K562 (cell line): ENCODE data around the gene DNAJC2. TPM values are rescaled to one million over a fixed set of nuclear protein-coding genes. Genes with fewer than 3 reads are reported as not detected.
A peak's percentile ranks its signal among the peaks of the same experiment; 100 is the strongest.
"Not testable (repeated sequence)": the region's sequence is repeated elsewhere in the genome, so short reads cannot be mapped to it uniquely, and the experiment has no call there.

Experiments used
- ATAC-seq: fragments of 200-7000 bp; cut with Tn5 transposase; 3 replicates; pipeline ENCODE4 v1.9.1; 2020; ENCODE audit warnings: moderate library complexity
- BruUV-seq: library from RNA; stranded (reverse); fragments of 400-500 nt; replicated peaks from 2 replicates; lab custom pipeline; 2021; lab: Mats Ljungman, UMichigan
- CTCF ChIA-PET: fragments of 300-600 bp; formaldehyde crosslinking; extraction: SDS; loops from one replicate; lab custom pipeline; 2021; ENCODE audit warnings: low intra/inter-chr PET ratio; lab: Yijun Ruan, JAX
- POLR2A ChIA-PET: fragments of 300-600, 350-650 bp; sonication (Branson Sonifier 250); formaldehyde crosslinking; extraction: SDS; loops from one replicate; lab custom pipeline; 2021; ENCODE audit warnings: antibody characterized with exemption, inconsistent platforms; lab: Yijun Ruan, JAX
- DNase-seq, 4 experiments: peaks; one replicate each; pipeline versions ENCODE4 v3.0.0 to v3.0.0-alpha.2; 2011 to 2018; ENCODE audit warnings: low spot score in 3 of 4, mixed read lengths in 3 of 4; ENCODE audit errors: extremely low read depth in 1 of 4
- FAIRE-seq: peaks from 2 replicates; lab custom pipeline; 2011; peaks lifted over from hg19 to GRCh38; lab: Jason Lieb, UNC
- H2AFZ ChIP-seq: 2 replicates; pipeline ENCODE4 v1.6.0; 2011; ENCODE audit warnings: low read depth, low read length, control low read depth, inconsistent platforms
- H3K27ac ChIP-seq: fragments of 200-600 bp; 3 replicates; pipeline ENCODE4 v1.8.0; 2011; ENCODE audit warnings: low read depth, mild to moderate bottlenecking, control low read depth, inconsistent platforms, low read length, moderate library complexity, mixed read lengths; ENCODE audit errors: extremely low read depth
- H3K27me3 ChIP-seq, 2 experiments: fragments of 300-600 bp in 1 of 2; 2 replicates in 1 of 2; 3 replicates in 1 of 2; pipeline versions ENCODE4 v1.6.0 to v1.8.0; 2011; ENCODE audit warnings: inconsistent platforms in 2 of 2, low read length in 2 of 2, mild to moderate bottlenecking in 1 of 2, mixed read lengths in 1 of 2, moderate library complexity in 1 of 2; ENCODE audit not compliant: control insufficient read depth in 2 of 2, insufficient read depth in 2 of 2
- H3K36me3 ChIP-seq: fragments of 300-600 bp; 3 replicates; pipeline ENCODE4 v1.8.0; 2011; ENCODE audit warnings: mild to moderate bottlenecking, low read length, inconsistent platforms; ENCODE audit not compliant: control insufficient read depth, insufficient read depth
- H3K4me1 ChIP-seq, 2 experiments: fragments of 200-600 bp in 1 of 2; replicated peaks in 1 of 2; 2 replicates in 1 of 2; 3 replicates in 1 of 2; pipeline versions ENCODE4 v1.5.1 to v1.8.0; 2011; ENCODE audit warnings: inconsistent platforms in 2 of 2, low read length in 2 of 2, mild to moderate bottlenecking in 1 of 2, mixed read lengths in 1 of 2, moderate library complexity in 1 of 2; ENCODE audit not compliant: control insufficient read depth in 2 of 2, insufficient read depth in 2 of 2
- H3K4me2 ChIP-seq: 2 replicates; pipeline ENCODE4 v1.6.1; 2011; ENCODE audit warnings: low read length, control low read depth, inconsistent platforms, mixed read lengths; ENCODE audit not compliant: insufficient read depth
- H3K4me3 ChIP-seq: fragments of 200-600 bp; sonication (generic), shearing (Covaris generic); 2 replicates; pipeline ENCODE4 v1.5.1; 2016; ENCODE audit warnings: control low read depth, inconsistent platforms
- H3K79me2 ChIP-seq: fragments of 200-600 bp; 3 replicates; pipeline ENCODE4 v1.8.0; 2011; ENCODE audit warnings: low read length, inconsistent platforms; ENCODE audit not compliant: control insufficient read depth, insufficient read depth
- H3K9ac ChIP-seq, 2 experiments: 2 replicates each; pipeline versions ENCODE4 v1.6.0 to v1.6.1; 2011; ENCODE audit warnings: low read depth in 2 of 2, low read length in 2 of 2, control low read depth in 1 of 2, inconsistent platforms in 1 of 2, mild to moderate bottlenecking in 1 of 2, mixed read lengths in 1 of 2; ENCODE audit not compliant: insufficient read depth in 1 of 2
- H3K9me1 ChIP-seq: one replicate; pipeline ENCODE4 v1.6.0; 2011; ENCODE audit warnings: inconsistent platforms, mild to moderate bottlenecking, low read length, moderate library complexity; ENCODE audit not compliant: control insufficient read depth, insufficient read depth
- H3K9me3 ChIP-seq: replicated peaks from 2 replicates; pipeline ENCODE4 v1.5.1; 2011; ENCODE audit warnings: low read depth, low read length, inconsistent platforms; ENCODE audit not compliant: control insufficient read depth, insufficient read depth
- H4K20me1 ChIP-seq: replicated peaks from 2 replicates; pipeline ENCODE4 v1.6.1; 2011; ENCODE audit warnings: low read length, inconsistent platforms, mixed read lengths; ENCODE audit not compliant: control insufficient read depth, insufficient read depth
- MYBL2 ChIP-seq, 2 experiments: fragments of 450-650 bp in 1 of 2; sonication (generic) in 1 of 2; formaldehyde crosslinking in 1 of 2; IDR thresholded peaks; 2 replicates each; pipeline versions ENCODE4 v1.6.1 to v1.8.1; 2017 to 2022; ENCODE audit warnings: borderline replicate concordance in 1 of 2, inconsistent platforms in 1 of 2, low read depth in 1 of 2, mild to moderate bottlenecking in 1 of 2, missing genetic modification reagents in 1 of 2, moderate library complexity in 1 of 2
- POLR2G ChIP-seq: fragments of 200-400 bp; formaldehyde crosslinking; IDR thresholded peaks from 2 replicates; pipeline ENCODE4 v1.6.1; 2017; ENCODE audit warnings: low read depth, mild to moderate bottlenecking, antibody characterized with exemption, low read length, moderate library complexity
- WGBS: fragments of 100-300 bp; shearing (Covaris generic); methylation state at CpG from one replicate; pipeline ENCODE4 v1.1.6; 2016; ENCODE audit warnings: low coverage, mixed read lengths; ENCODE audit not compliant: insufficient coverage; ENCODE audit errors: missing lambda C conversion rate; 5-methylcytosine and 5-hydroxymethylcytosine counted together
- in situ Hi-C: fragments of 300-500 bp; cut with MboI; formaldehyde crosslinking; loops from 4 replicates; pipeline ENCODE4 v1.15.0; 2018; ENCODE audit warnings: inconsistent platforms, mixed read lengths
- intact Hi-C: fragments of 100-400 bp; cut with micrococcal nuclease; formaldehyde crosslinking; loops from 2 replicates; pipeline ENCODE4 v1.14.2; 2022
- polyA plus RNA-seq, 8 experiments: library from polyadenylated mRNA; depleted of rRNA in 4 of 8; stranded (reverse) in 5 of 8; unstranded in 3 of 8; fragments of >200 nt; fragmentation: Nextera tagmentation in 2 of 8; fragmentation: Illumina TruSeq in 1 of 8; extraction: Ambion mirVana in 2 of 8; extraction: Trizol in 1 of 8; gene quantifications; 2 replicates each; pipeline versions ENCODE4 v1.2.1 to v1.2.3, GENCODE V29; 2011 to 2014; ENCODE audit warnings: inconsistent platforms in 1 of 8, missing spikeins in 1 of 8
- total RNA-seq, 7 experiments: library from RNA; depleted of rRNA in 6 of 7; stranded (reverse); fragments of >200 nt in 6 of 7; fragmentation: Illumina TruSeq in 2 of 7; extraction: Trizol in 2 of 7; gene quantifications; 2 replicates each; pipeline versions ENCODE4 v1.2.1 to v1.2.3, GENCODE V29; 2011 to 2021; ENCODE audit warnings: low replicate concordance in 1 of 7
- TF ChIP-seq, protein P1 (sequence below), 2 experiments: IDR thresholded peaks; 2 replicates each; pipeline ENCODE4 v1.6.1; 2011; ENCODE audit warnings: borderline replicate concordance in 1 of 2, control low read depth in 1 of 2, low read depth in 1 of 2, low read length in 1 of 2, mild to moderate bottlenecking in 1 of 2, mixed read lengths in 1 of 2, moderate library complexity in 1 of 2; ENCODE audit not compliant: insufficient read depth in 1 of 2, insufficient read length in 1 of 2, poor library complexity in 1 of 2, severe bottlenecking in 1 of 2; ENCODE audit errors: extremely low read depth in 1 of 2
- TF ChIP-seq, protein P2 (sequence below): sonication (generic); formaldehyde crosslinking; IDR thresholded peaks from 2 replicates; pipeline ENCODE4 v1.8.1; 2023; ENCODE audit warnings: mild to moderate bottlenecking, missing genetic modification reagents

The DNAJC2 gene
- total and polyA plus RNA-seq, 9 of the 15 experiments (the other 6 are each of a cell fraction or from before 2014, with no cell fraction given) = 40.2 to 157 (median 92.1) TPM

DNA sequence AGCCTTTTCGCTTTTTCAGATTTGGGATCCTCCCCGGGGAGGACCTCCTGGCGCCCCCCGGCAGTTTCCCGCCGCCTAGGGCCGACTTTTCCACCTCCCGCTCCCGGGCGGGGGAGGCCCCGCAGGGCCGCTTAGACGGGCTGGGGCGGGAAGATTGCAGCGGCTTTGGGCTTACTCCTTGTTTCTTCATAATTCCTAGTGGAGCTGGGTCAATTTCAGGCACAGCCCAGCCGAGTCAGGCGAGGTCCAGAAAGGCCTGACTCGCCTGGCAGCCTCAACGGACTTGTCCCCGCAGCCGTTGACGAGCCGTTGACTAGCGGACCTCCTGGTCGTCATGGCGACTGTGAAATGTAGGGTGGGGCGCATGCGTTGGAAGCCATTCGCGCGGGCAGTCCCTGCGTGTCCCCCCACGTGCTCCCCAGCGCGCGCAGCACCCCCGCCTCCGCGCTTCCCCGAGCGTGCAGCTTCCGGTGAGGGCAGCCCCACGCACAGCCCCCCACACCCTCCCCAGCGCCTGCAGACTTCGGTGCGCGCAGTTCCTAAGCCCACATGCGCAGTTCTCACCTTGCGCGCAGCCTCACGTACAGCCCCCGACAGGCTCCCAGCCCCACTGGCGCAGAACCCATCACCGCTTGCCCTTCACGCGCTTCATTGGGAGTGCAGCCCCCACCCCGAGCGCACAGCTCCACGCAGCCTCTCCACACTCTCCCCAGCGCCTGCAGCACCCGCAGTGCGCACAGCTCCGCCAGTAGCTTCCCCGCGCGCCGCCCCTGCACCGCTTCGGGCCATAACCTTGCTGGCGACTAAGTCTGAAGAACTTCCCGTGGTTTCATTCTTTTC, 64.4 kb downstream of the DNAJC2 start:
- H2AFZ ChIP-seq = peak overlapping the region; percentile 44
- CTCF ChIA-PET; H3K79me2 ChIP-seq; H3K36me3 ChIP-seq; BruUV-seq; FAIRE-seq; H4K20me1 ChIP-seq; H3K27me3 ChIP-seq; H3K9me3 ChIP-seq; H3K27ac ChIP-seq; POLR2A ChIA-PET; in situ Hi-C loops; H3K9me1 ChIP-seq; intact Hi-C loops; TF ChIP-seq MYBL2 (CRISPR knock-in tag; IDR thresholded peaks at IDR 0.05; ENCODE audit: borderline replicate concordance): not testable (repeated sequence)
- ATAC-seq (peak; percentile 78), DNase-seq (peak in 2 of 4 experiments; percentile 8 to 24)
- H3K4me3 ChIP-seq = peak overlapping the region; percentile 25
- peak overlapping the region; percentile 10 for H3K4me2 ChIP-seq
- peaks cover 0 to 14% of the 10 kb centered on the region in 2 experiments; a peak in 2 of 5 replicates for H3K4me1 ChIP-seq
- H3K9ac ChIP-seq = peak overlapping the region in 1 of 2 experiments; percentile 75; a peak in 2 of 4 replicates
- 64% methylated on average over 71 of the region's 71 CpGs for WGBS
- peak; percentile 55 for TF ChIP-seq MYBL2 (IDR thresholded peaks at IDR 0.05; ENCODE audit: low read depth)
- TF ChIP-seq POLR2G = 0 out of 2 replicates have a peak, but pooled peaks have one; percentile 13
- TF ChIP-seq, protein P1, sequence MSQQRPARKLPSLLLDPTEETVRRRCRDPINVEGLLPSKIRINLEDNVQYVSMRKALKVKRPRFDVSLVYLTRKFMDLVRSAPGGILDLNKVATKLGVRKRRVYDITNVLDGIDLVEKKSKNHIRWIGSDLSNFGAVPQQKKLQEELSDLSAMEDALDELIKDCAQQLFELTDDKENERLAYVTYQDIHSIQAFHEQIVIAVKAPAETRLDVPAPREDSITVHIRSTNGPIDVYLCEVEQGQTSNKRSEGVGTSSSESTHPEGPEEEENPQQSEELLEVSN (IDR thresholded peaks at IDR 0.05; ENCODE audit: borderline replicate concordance in 1 of 2, extremely low read depth in 1 of 2, insufficient read depth in 1 of 2, insufficient read length in 1 of 2, low read depth in 1 of 2, low read length in 1 of 2, poor library complexity in 1 of 2, severe bottlenecking in 1 of 2) = peak in 1 of 2 experiments; percentile 22
- TF ChIP-seq, protein P2, sequence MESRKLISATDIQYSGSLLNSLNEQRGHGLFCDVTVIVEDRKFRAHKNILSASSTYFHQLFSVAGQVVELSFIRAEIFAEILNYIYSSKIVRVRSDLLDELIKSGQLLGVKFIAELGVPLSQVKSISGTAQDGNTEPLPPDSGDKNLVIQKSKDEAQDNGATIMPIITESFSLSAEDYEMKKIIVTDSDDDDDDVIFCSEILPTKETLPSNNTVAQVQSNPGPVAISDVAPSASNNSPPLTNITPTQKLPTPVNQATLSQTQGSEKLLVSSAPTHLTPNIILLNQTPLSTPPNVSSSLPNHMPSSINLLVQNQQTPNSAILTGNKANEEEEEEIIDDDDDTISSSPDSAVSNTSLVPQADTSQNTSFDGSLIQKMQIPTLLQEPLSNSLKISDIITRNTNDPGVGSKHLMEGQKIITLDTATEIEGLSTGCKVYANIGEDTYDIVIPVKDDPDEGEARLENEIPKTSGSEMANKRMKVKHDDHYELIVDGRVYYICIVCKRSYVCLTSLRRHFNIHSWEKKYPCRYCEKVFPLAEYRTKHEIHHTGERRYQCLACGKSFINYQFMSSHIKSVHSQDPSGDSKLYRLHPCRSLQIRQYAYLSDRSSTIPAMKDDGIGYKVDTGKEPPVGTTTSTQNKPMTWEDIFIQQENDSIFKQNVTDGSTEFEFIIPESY (CRISPR knock-in tag) = peak; percentile 82
